Ectodermal cell (in vitro differentiated cells): ENCODE data around the gene ABHD16B.

Experiments
- H3K27ac ChIP-seq: 2 replicates; pipeline ENCODE4 v1.7.0; 2013; ENCODE audit warnings: mild to moderate bottlenecking, low read depth, low read length; ENCODE audit not compliant: insufficient read depth, poor library complexity, severe bottlenecking
- H3K27me3 ChIP-seq: 2 replicates; pipeline ENCODE4 v1.7.0; 2013; ENCODE audit warnings: mild to moderate bottlenecking, low read length; ENCODE audit not compliant: insufficient read depth, control insufficient read depth, poor library complexity, severe bottlenecking
- H3K36me3 ChIP-seq: one replicate; pipeline ENCODE4 v1.7.0; 2013; ENCODE audit warnings: low read length; ENCODE audit not compliant: control insufficient read depth, insufficient read depth
- H3K4me1 ChIP-seq: one replicate; pipeline ENCODE4 v1.7.0; 2013; ENCODE audit warnings: low read length; ENCODE audit not compliant: control insufficient read depth, insufficient read depth
- H3K4me3 ChIP-seq: 2 replicates; pipeline ENCODE4 v1.7.0; 2013; ENCODE audit warnings: low read depth, low read length, control low read depth; ENCODE audit not compliant: insufficient read depth
- H3K9me3 ChIP-seq: 2 replicates; pipeline ENCODE4 v1.7.0; 2013; ENCODE audit warnings: mild to moderate bottlenecking, low read length, moderate library complexity; ENCODE audit not compliant: control insufficient read depth
- WGBS, 2 experiments: methylation state at CpG; one replicate each; pipeline ENCODE4 v1.1.7; 2013; ENCODE audit warnings: missing lambda C conversion rate in 2 of 2; 5-methylcytosine and 5-hydroxymethylcytosine counted together

The ABHD16B gene

DNA sequence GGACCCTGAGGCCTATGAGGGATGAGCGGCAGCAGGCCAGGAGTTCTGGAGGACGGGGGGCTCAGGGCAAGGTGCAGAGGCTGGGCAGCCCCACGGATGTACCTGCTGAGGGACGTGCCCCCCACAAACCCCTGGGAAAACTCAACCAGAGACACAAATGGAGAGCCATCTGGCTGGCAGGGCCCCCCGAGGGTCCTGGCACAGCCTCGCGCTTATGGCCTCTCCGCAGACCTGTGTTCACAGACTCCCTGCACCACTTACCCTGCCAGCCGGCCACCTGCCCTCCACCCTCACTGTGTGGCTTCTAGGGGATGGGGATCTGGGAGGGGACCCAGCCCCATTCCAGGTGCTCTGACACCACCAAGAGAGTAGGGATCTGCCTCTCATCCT lies 26.8 kb upstream of the ABHD16B start:
- Histone ChIP-seq H3K4me1 (peaks cover 21% of the 10 kb centered on the region), H3K4me3 (no peak overlapping the region), H3K27ac (no peak overlapping the region), H3K9me3 (no peaks in the 10 kb centered on the region), H3K36me3 (no peaks in the 10 kb centered on the region), H3K27me3 (peaks cover 40% of the 10 kb centered on the region)
- WGBS, 2 experiments = 84 to 87% methylated on average over 9 of the region's 9 CpGs

DNA sequence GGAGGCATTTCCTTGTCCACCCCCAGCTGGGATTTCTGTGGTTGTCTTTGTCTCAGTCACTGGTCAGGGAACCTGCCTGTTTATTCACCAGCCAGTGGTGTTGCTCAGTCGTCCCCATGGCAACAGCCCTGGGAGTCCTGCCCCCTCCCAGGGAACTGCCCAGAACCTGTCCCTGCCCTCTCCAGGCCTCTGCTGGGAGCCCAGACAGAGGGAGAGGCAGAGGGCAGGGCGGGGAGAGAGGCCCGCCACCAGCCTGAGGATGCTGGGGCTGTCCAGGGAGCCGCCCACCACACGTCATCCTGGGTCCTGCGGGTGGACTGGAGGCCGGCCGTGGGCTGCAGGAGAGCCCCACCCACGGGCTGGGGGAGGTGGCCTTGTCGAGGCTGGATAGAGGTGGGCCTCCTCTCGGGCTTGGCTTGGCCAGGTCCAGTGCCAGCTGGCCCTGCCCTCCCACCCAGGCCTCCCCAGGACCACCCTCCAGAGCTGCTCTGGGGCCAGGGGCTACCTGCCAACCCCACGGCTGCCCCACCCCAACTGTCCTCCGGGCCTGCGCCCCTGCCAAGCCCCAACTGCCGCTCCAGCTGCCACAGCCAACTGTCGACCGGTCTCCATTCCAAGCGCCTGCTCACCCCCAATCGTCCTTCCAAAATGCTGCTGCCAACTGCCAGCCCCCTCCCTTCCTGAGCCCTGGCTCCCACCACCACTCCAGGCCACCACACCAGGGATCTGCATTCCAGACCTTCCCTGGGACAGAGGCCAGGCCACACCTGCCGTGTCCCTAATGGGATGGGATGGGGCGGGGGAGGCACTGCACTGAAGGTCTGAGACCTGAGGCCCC lies 26.1 kb upstream of the ABHD16B start:
- Histone ChIP-seq H3K4me1 (peaks cover 15% of the 10 kb centered on the region), H3K27ac (no peak overlapping the region), H3K36me3 (no peaks in the 10 kb centered on the region), H3K4me3 (no peak overlapping the region), H3K27me3 (peaks cover 32% of the 10 kb centered on the region), H3K9me3 (no peaks in the 10 kb centered on the region)
- WGBS, 2 experiments = 47% methylated on average over 21 of the region's 21 CpGs

DNA sequence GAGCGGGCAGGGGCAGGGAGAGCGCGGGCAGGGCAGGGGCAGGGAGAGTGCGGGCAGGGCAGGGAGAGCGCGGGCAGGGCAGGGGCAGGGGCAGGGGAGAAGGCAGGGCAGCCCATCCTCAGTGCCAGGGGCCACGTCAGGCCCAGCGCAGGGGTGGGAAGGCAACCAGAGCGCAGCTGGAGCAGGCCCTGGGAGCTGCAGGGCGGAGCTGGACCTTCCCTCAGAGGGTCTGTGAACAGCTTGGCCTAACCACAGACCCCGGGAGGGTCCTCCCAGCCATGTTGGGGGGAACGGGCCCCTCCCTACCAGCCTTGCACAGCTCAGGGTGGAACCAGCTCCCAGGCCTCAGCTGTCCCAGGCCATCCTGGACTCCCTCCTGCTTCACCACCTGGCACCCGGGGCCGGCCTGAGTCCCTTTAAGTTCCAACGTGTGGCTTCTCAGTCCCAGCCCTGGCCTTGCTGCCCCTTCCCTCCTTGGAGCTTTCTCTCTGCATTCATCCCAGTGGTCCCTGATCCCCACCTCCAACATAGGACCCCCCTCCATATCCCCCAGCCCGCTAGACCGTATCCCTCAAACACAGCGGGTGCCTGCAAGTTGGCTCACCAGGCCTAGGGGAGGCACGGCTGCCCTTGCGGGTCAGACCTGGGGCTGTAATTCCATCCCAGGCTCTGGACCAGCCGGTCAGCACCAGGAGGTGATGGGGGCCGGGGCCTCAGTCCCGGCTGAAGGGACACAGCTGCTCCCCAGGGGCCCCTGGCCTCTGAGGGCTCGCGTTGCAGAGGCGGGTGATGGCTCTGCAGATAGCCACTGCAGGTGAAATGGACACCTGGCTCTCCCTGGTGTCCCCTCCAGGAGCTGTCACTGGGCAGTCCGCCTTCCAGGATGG lies 24.6 kb upstream of the ABHD16B start:
- no peak overlapping the region for H3K27ac ChIP-seq
- WGBS, 2 experiments = 86% methylated on average over 27 of the region's 27 CpGs

DNA sequence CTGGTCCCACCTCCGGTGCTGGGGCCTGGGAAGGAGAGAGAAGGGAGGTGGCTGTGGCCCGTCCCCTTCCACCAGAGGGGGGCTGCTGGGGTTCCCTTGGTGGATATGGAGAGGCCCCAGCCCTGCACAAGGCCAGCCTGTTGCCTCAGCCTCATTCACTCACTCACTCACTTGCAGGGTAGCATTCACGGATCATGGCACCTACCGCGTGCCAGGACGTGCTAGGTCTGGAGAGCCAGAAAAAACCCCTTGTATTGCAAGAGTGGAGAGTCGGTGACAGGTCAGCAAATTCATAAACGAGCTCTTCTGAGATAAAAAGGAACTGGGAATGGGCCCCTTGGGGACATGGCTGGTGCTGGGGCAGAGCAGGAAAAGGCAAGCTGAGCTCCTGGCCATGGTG lies 23.8 kb upstream of the ABHD16B start:
- H3K4me3 ChIP-seq = no peak overlapping the region
- H3K27me3 ChIP-seq = peaks cover 17% of the 10 kb centered on the region
- no peak overlapping the region for H3K27ac ChIP-seq
- 90 to 94% methylated on average over 8 of the region's 8 CpGs for WGBS, 2 experiments
- H3K36me3 ChIP-seq = no peaks in the 10 kb centered on the region
- no peaks in the 10 kb centered on the region for H3K9me3 ChIP-seq
- H3K4me1 ChIP-seq = peaks cover 15% of the 10 kb centered on the region

More for the DNA sequence above, 24.6 kb upstream of the ABHD16B start:
- peaks cover 15% of the 10 kb centered on the region for H3K4me1 ChIP-seq
- peaks cover 25% of the 10 kb centered on the region for H3K27me3 ChIP-seq
- H3K4me3 ChIP-seq = no peak overlapping the region
- no peaks in the 10 kb centered on the region for H3K9me3 ChIP-seq
- no peaks in the 10 kb centered on the region for H3K36me3 ChIP-seq

DNA sequence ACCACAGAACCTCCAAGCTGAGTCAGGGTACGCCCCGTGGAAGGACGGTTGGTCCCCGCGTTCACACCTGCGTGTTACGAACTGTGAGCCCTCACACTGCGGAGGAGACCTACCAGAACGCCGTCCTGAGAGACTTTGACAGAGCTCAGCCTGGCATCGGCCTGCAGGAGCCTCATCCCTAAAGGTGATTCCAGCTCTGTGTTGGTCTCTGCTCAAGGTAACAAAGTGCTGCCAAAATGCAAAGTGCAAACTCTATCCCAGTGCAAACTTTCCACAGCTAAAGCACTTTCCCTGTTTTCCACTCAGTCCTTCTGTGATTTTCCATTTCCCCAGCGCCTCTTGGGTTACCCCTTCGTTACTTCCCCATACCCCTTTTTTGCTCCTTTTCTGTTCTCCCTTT lies 21.7 kb upstream of the ABHD16B start:
- 93 to 94% methylated on average over 13 of the region's 13 CpGs for WGBS, 2 experiments
- H3K27me3 ChIP-seq = no peaks in the 10 kb centered on the region
- H3K4me3 ChIP-seq = no peak overlapping the region
- H3K36me3 ChIP-seq = no peaks in the 10 kb centered on the region
- H3K27ac ChIP-seq = no peak overlapping the region
- no peaks in the 10 kb centered on the region for H3K9me3 ChIP-seq
- peaks cover 14% of the 10 kb centered on the region for H3K4me1 ChIP-seq

DNA sequence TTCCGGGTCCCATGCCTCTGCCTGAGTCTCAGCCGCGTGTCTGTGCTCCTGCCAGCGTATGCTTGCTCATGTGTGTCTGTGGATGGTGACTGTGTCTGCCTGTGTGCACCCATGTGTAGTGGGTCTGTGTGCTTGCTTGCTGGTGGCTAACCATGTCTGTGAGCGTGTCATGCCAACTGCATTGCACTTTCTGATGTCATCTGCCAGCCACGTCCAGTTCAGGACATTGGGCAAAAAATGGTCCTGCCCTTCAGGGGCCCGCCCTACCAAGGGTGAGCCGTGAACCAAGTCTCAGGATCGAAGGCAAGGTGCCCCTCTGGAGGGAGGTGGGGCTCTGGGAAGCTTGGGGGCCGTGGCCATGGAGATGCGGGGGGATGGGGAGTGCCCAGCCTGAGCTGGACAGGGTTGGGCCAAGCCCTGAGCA lies 20.9 kb upstream of the ABHD16B start:
- Histone ChIP-seq H3K9me3 (no peaks in the 10 kb centered on the region), H3K27me3 (no peaks in the 10 kb centered on the region), H3K36me3 (no peaks in the 10 kb centered on the region), H3K4me1 (peaks cover 6% of the 10 kb centered on the region), H3K27ac (no peak overlapping the region), H3K4me3 (no peak overlapping the region)
- 90 to 94% methylated on average over 11 of the region's 11 CpGs for WGBS, 2 experiments

DNA sequence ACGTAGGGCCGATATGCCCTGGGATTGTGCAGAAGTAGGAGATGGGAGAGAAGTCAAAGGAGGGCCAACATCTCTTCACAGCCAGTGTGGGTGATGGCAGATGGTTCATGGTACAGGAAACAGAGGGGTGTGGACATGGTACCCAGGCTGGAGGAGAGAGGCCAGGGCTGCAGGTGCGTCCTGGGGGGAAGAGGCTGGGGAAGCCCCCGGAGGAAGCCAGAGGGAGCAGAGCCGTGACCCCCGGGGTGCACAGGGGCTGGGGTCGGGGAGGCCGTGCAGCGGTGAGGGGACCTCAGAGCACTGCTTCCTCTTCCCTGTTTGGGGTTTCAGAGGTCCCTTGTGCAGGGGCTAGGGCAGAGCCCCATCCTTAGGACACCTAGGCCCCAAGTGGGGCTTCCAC lies 19.0 kb upstream of the ABHD16B start:
- Histone ChIP-seq H3K27me3 (no peaks in the 10 kb centered on the region), H3K27ac (no peak overlapping the region), H3K9me3 (no peaks in the 10 kb centered on the region), H3K4me3 (no peak overlapping the region), H3K4me1 (peaks cover 14% of the 10 kb centered on the region), H3K36me3 (no peaks in the 10 kb centered on the region)
- 94% methylated on average over 9 of the region's 9 CpGs for WGBS, 2 experiments

DNA sequence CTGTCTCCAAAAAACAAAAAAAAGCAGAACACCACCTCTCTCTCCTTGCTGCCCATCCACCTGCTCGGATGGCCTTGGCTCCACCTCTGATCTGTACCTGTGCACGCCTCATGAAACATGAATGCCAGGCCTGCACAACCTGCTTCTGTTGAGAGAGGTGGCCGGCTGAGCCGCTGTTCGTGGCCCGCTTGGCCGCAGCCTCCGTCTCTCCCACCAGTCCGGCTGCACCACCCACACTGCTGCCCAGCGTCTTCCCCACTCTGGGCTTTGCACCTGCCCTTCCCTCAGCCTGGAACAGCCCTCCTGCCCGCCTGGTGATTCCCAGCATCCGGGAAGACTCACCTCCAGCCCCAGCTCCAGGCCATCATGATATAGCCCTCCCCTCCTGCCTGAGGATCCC lies 18.1 kb upstream of the ABHD16B start:
- peaks cover 24% of the 10 kb centered on the region for H3K4me1 ChIP-seq
- H3K27ac ChIP-seq = no peak overlapping the region
- H3K9me3 ChIP-seq = no peaks in the 10 kb centered on the region
- no peak overlapping the region for H3K4me3 ChIP-seq
- no peaks in the 10 kb centered on the region for H3K27me3 ChIP-seq
- 89 to 93% methylated on average over 12 of the region's 12 CpGs for WGBS, 2 experiments
- H3K36me3 ChIP-seq = no peaks in the 10 kb centered on the region

DNA sequence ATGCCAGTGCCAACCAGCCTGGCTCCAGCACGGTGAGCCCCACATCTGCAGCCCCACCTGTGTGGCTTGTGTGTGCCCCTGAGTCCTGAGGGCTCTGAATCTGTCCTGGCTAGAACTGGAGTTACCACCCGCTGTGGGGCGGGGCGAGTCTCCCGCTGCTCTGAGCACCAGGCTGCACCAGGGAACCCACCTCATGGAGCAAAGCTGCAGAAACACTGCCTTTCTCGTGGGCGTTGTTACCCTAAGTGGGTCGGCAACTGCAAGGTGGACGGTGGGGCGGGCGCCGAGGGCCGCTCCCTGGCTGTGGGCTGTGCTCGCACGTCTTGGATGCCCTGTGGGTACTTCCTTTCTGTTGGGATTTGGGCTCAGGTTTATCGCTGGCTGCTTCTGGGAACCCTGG lies 17.5 kb upstream of the ABHD16B start:
- no peak overlapping the region for H3K4me3 ChIP-seq
- no peaks in the 10 kb centered on the region for H3K36me3 ChIP-seq
- H3K4me1 ChIP-seq = peaks cover 28% of the 10 kb centered on the region
- no peaks in the 10 kb centered on the region for H3K27me3 ChIP-seq
- no peaks in the 10 kb centered on the region for H3K9me3 ChIP-seq
- WGBS, 2 experiments = 86 to 89% methylated on average over 16 of the region's 16 CpGs
- no peak overlapping the region for H3K27ac ChIP-seq

DNA sequence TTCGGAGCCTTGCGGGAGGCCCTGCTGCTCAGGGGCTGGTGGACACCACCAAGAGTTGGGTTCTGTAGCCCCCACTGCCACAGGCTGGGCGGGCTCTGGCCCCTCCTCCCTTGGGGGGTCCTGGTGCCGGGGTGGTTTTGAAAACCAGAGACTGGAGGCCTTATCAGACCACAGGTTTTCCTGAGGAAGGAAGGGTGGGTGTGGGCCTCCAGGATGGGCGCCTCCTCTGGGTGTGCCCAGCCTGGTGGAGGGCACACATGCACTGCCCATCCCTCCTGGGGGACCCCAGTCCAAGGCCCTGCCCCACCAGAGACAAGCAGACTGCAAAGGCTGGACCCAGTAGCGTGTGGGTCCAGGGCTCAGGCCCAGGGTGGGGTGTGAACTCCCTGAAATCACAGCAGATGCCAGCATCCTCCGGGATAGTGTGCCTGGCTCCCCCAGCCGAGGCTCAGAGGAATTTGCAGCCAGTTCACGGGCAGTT lies 16.7 kb upstream of the ABHD16B start:
- Histone ChIP-seq H3K27me3 (no peaks in the 10 kb centered on the region), H3K36me3 (no peaks in the 10 kb centered on the region), H3K4me3 (no peak overlapping the region), H3K9me3 (no peaks in the 10 kb centered on the region), H3K27ac (no peak overlapping the region), H3K4me1 (peaks cover 28% of the 10 kb centered on the region)
- WGBS, 2 experiments = 92 to 94% methylated on average over 9 of the region's 9 CpGs
